Kidney epithelial cell (primary cell): ENCODE data around the gene TDRD1. TPM values are rescaled to one million over a fixed set of nuclear protein-coding genes. Genes with fewer than 3 reads are reported as not detected.
A peak's percentile ranks its signal among the peaks of the same experiment; 100 is the strongest.
"Not testable (repeated sequence)": the region's sequence is repeated elsewhere in the genome, so short reads cannot be mapped to it uniquely, and the experiment has no call there.

Source experiments
- DNase-seq: peaks from one replicate; pipeline ENCODE4 v3.0.0-alpha.2; 2010; ENCODE audit warnings: low read depth
- H3K27me3 ChIP-seq: 2 replicates; pipeline ENCODE4 v1.6.0; 2011; ENCODE audit warnings: low read length; ENCODE audit not compliant: control insufficient read depth, insufficient read depth
- H3K36me3 ChIP-seq: 2 replicates; pipeline ENCODE4 v1.5.1; 2011; ENCODE audit warnings: low read length; ENCODE audit not compliant: control insufficient read depth, insufficient read depth
- H3K4me3 ChIP-seq: 2 replicates; pipeline ENCODE4 v1.5.1; 2011; ENCODE audit warnings: low read depth, mild to moderate bottlenecking, control low read depth, low read length
- total RNA-seq: library from RNA; depleted of rRNA; stranded (reverse); fragments of >200 nt; gene quantifications from 2 replicates; pipeline ENCODE4 v1.2.3, GENCODE V29; 2015
- TF ChIP-seq, protein P1 (sequence below): IDR thresholded peaks from 2 replicates; pipeline ENCODE4 v1.5.1; 2011; ENCODE audit warnings: mild to moderate bottlenecking, moderate library complexity, low read length, control low read depth, inconsistent platforms; ENCODE audit not compliant: insufficient read depth, poor library complexity, severe bottlenecking

Gene TDRD1
- total RNA-seq, 1 donor from 2014 or later = not detected

DNA sequence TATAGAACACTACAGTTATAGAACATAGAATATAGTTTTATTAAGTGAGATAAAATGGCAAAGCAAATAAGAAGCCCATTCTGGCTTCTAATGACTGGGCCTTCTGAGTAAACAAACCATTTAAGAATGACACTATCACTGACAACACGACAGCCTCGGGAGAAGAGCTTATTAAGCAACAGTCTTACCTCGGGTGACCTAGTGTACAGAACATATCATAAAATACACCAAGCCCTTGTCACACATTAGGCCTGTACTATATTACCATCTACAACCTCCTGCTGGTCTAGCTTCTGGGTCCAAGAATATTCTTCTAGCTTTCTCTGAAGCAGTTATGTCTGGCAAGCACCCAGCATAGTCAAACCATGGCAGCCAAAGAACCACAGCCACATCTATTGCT is 37.1 kb upstream of the TDRD1 start:
- H3K36me3 ChIP-seq = no peaks in the 10 kb centered on the region
- TF ChIP-seq, protein P1, sequence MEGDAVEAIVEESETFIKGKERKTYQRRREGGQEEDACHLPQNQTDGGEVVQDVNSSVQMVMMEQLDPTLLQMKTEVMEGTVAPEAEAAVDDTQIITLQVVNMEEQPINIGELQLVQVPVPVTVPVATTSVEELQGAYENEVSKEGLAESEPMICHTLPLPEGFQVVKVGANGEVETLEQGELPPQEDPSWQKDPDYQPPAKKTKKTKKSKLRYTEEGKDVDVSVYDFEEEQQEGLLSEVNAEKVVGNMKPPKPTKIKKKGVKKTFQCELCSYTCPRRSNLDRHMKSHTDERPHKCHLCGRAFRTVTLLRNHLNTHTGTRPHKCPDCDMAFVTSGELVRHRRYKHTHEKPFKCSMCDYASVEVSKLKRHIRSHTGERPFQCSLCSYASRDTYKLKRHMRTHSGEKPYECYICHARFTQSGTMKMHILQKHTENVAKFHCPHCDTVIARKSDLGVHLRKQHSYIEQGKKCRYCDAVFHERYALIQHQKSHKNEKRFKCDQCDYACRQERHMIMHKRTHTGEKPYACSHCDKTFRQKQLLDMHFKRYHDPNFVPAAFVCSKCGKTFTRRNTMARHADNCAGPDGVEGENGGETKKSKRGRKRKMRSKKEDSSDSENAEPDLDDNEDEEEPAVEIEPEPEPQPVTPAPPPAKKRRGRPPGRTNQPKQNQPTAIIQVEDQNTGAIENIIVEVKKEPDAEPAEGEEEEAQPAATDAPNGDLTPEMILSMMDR = no peak
- no peak for DNase-seq
- H3K4me3 ChIP-seq = no peak overlapping the region
- H3K27me3 ChIP-seq = no peaks in the 10 kb centered on the region

DNA sequence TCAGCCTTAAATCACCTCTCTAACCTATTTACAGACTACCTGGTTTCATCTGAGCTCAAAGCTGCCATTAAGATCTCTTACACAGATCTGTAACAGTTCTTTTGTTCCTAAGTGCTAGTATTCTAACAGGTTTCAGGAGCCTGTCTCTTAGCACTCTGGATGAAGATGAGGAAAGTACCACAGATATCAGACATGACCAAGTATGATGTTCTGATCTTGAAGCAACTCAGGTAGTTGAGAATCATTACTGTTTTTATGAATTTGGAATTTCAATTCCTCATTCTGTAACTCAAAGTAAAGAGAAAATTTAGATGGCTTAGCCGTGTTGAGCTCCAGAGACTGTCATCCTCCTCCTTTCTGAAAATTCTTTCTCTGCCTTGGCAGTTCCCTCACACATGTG is 36.0 kb upstream of the TDRD1 start:
- no peaks in the 10 kb centered on the region for H3K36me3 ChIP-seq
- TF ChIP-seq, protein P1 = no peak

DNA sequence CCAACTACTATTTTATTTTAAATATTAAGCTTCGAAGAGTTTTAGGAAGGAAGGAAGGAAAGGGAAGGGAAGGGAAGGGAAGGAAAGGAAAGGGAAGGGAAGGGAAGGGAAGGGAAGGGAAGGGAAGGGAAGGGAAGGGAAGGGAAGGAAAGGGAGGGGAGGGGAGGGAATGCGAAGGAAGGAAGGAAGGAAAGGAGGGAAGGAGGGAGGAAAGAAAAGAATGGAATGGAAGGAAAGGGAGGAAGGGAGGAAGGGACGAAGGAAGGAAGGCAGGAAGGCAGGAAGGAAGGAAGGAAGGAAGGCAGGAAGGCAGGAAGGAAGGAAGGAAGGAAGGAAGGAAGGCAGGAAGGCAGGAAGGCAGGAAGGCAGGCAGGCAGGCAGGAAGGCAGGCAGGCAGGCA is 29.7 kb upstream of the TDRD1 start:
- not testable (repeated sequence) for H3K4me3 ChIP-seq, H3K27me3 ChIP-seq, H3K36me3 ChIP-seq, DNase-seq

More for the DNA sequence above, 36.0 kb upstream of the TDRD1 start:
- no peak for DNase-seq
- Histone ChIP-seq H3K4me3 (no peak overlapping the region), H3K27me3 (no peaks in the 10 kb centered on the region)

DNA sequence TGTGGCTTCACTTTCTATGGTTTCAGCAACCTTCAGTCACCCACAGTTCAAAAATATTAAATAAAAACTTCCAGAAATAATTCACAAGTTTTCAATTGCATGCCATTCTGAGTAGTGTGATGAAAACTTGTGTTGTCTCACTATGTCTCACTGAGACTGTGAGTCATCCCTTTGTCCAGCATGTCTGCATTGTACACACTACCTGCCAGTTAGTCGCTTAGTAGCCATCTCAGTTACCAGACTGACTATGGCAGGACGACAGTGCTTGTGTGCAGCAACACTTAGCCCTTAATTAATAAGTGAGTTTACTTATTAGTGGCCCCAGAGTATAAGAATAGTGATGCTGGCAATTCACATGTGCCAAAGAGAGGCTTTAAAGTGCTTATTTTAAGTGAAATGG is 27.7 kb upstream of the TDRD1 start:
- TF ChIP-seq, protein P1 = no peak
- DNase-seq = peak; percentile 71
- Histone ChIP-seq H3K36me3 (no peaks in the 10 kb centered on the region), H3K27me3 (no peaks in the 10 kb centered on the region), H3K4me3 (no peak overlapping the region)

DNA sequence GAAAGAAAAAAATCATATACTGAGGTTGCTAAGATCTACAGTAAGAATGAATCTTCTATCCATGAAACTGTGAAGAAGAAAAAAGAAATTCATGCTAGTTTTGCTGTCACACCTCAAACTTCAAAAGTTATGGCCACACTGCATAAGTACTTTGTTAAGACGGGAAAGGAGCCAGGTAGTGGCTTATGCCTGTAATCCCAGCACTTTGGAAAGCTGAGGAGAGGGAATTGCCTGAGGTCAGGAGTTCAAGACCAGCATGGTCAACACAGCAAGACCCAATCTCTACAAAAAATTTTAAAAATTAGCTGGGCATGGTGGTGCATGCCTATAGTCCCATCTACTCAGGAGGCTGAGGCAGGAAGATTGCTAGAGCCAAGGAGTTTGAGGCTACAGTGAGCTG is 27.3 kb upstream of the TDRD1 start:
- DNase-seq = no peak
- TF ChIP-seq, protein P1 = no peak
- Histone ChIP-seq H3K27me3 (no peaks in the 10 kb centered on the region), H3K36me3 (no peaks in the 10 kb centered on the region), H3K4me3 (no peak overlapping the region)

DNA sequence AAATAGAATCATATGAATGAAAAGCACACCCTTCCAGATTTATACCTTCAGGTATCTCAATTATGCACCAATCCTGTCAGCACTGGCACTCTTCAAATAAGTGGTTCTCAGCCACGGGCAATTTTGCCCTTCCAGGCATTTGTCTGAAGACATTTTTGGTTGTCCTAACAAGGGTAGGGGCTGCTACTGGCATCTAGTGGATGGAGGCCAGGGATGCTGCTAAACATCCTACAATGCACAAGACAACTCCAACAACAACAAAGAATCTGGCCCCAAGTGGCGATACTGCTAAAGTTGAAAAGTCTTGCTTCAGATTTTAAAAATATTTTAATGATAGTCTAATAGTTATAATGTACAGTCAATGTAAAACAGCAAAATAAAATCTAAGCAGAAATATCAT is 21.2 kb upstream of the TDRD1 start:
- TF ChIP-seq, protein P1 = no peak
- Histone ChIP-seq H3K4me3 (no peak overlapping the region), H3K27me3 (no peaks in the 10 kb centered on the region), H3K36me3 (no peaks in the 10 kb centered on the region)
- DNase-seq = no peak

DNA sequence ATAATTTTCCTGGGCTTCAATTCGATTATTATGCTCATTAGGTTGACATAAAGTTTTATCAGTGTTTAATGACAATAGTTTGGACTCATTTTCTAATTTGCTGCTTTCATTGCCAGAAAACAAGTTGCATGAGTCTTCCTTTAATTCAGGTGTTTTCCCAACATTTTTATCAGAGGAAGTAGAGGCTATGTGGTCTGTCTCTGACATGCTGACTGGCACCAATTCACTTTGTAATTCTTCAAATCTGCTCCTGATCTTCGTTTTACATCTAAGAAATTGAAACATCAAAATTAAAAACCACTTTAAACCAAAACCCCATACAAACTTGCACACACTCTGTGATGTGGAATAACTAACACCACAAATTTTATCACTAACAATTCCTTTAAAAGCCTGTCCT is 16.1 kb upstream of the TDRD1 start:
- TF ChIP-seq, protein P1 = no peak
- no peaks in the 10 kb centered on the region for H3K27me3 ChIP-seq
- no peaks in the 10 kb centered on the region for H3K36me3 ChIP-seq
- DNase-seq = no peak
- no peak overlapping the region for H3K4me3 ChIP-seq
